Measurements from ENCODE around the gene SLC24A2. TPM values are rescaled to one million over a fixed set of nuclear protein-coding genes. Genes with fewer than 3 reads are reported as not detected.
A peak's percentile ranks its signal among the peaks of the same experiment; 100 is the strongest.

The SLC24A2 gene
- total and polyA plus RNA-seq, 2 of the 8 experiments (the other 6 are each of a cell fraction or from before 2014, with no cell fraction given), result 2.8 to 6.5 TPM

GRCh38 chr9:19782005-19782404 lies 6.8 kb downstream of the SLC24A2 start:
- 82% methylated on average over 3 of the region's 3 CpGs; no CpG with 5 or more reads in 1 of the 2 experiments for WGBS, 2 experiments (ENCODE audit: extremely low coverage in 1 of 2, insufficient coverage in 1 of 2, insufficient read length in 1 of 2, insufficient replicate concordance in 2 of 2, low coverage in 1 of 2, low lambda C conversion rate in 2 of 2, missing lambda C conversion rate in 1 of 2)
- H3K9me3 ChIP-seq (ENCODE audit: insufficient read depth in 2 of 2, low read depth in 1 of 2, low read length in 1 of 2), result no peaks in the 10 kb centered on the region
- H3K4me1 ChIP-seq (replicated peaks in 1 of 4; ENCODE audit: control insufficient read depth in 3 of 4, insufficient read depth in 4 of 4, low read length in 3 of 4), result peaks cover 0 to 3% (median 0%) of the 10 kb centered on the region in 4 experiments; a peak in 3 of 7 replicates
- H4K20me1 ChIP-seq (replicated peaks in 1 of 2; ENCODE audit: control insufficient read depth in 1 of 2, insufficient read depth in 2 of 2, low read length in 2 of 2), result no peaks in the 10 kb centered on the region
- H4K5ac ChIP-seq (ENCODE audit: insufficient read length, low read depth, low read length), result no peak overlapping the region
- no peak overlapping the region for H2AFZ ChIP-seq (ENCODE audit: low read length)
- no peak overlapping the region for H2AK5ac ChIP-seq (ENCODE audit: low read depth, low read length)
- no peak overlapping the region for H4K91ac ChIP-seq (replicated peaks; ENCODE audit: insufficient read length, low read length)
- H3K23me2 ChIP-seq (ENCODE audit: low read depth, low read length), result no peaks in the 10 kb centered on the region
- H2BK120ac ChIP-seq (replicated peaks; ENCODE audit: low read depth, low read length), result no peak overlapping the region
- H3K9ac ChIP-seq (replicated peaks in 1 of 4; ENCODE audit: extremely low read depth in 1 of 4, low read depth in 3 of 4, low read length in 3 of 4), result no peak overlapping the region
- no peak overlapping the region for H3K4ac ChIP-seq (replicated peaks; ENCODE audit: insufficient read length, low read depth, low read length)
- TF ChIP-seq SIN3A (conservative IDR thresholded peaks at IDR 0.05 in 1 of 2, IDR thresholded peaks at IDR 0.05 in 1 of 2; ENCODE audit: low read depth in 1 of 2, low read length in 2 of 2), result peak; percentile 47 to 60; a peak in 1 of 4 replicates
- TF ChIP-seq CHD2 (IDR thresholded peaks at IDR 0.05; ENCODE audit: low read length), result no peak
- H3K27ac ChIP-seq (ENCODE audit: low read depth, low read length), result no peak overlapping the region
- H3K4me3 ChIP-seq (ENCODE audit: extremely low read depth in 1 of 4, insufficient read depth in 2 of 4, low read depth in 3 of 4, low read length in 4 of 4), result no peak overlapping the region
- ChIA-PET POLR2A (ENCODE audit: partially characterized antibody) (interaction anchor here (1.7 kb wide), 1 partner anchor 10 kb away, joined by 3 read pairs; no protein-coding TSS in a partner anchor), CTCF (ENCODE audit: partially characterized antibody) (no interaction called here)
- H3K4me2 ChIP-seq (ENCODE audit: insufficient read depth in 1 of 2, low read depth in 2 of 2, low read length in 2 of 2), result no peak overlapping the region
- H3K27me3 ChIP-seq (replicated peaks in 1 of 4; ENCODE audit: control insufficient read depth in 3 of 4, extremely low read depth in 1 of 4, insufficient read depth in 3 of 4, low read length in 3 of 4), result no peaks in the 10 kb centered on the region; a peak in 1 of 7 replicates
- H3K14ac ChIP-seq (ENCODE audit: insufficient read length), result no peak overlapping the region
- H3K56ac ChIP-seq (replicated peaks; ENCODE audit: insufficient read length, low read depth, low read length), result no peak overlapping the region
- H3K18ac ChIP-seq (ENCODE audit: extremely low read depth, low read length), result no peak overlapping the region
- no peak overlapping the region for H2BK20ac ChIP-seq (ENCODE audit: low read length)
- no peaks in the 10 kb centered on the region for H3K79me1 ChIP-seq (ENCODE audit: low read depth, low read length)
- FAIRE-seq (peak; percentile 60), DNase-seq (ENCODE audit: low read depth in 1 of 2, low spot score in 2 of 2) (no peak)
- 0 out of 4 replicates have a peak, but pooled peaks cover 0 to 2% of the 10 kb centered on the region in 2 experiments for H3K79me2 ChIP-seq (ENCODE audit: control insufficient read depth in 1 of 2, insufficient read depth in 2 of 2, low read length in 2 of 2)
- H2BK5ac ChIP-seq (ENCODE audit: low read depth, low read length), result no peak overlapping the region
- H3K36me3 ChIP-seq (ENCODE audit: control insufficient read depth in 2 of 4, insufficient read depth in 4 of 4, low read length in 3 of 4), result no peaks in the 10 kb centered on the region; a peak in 3 of 8 replicates
- no peak overlapping the region for H3K23ac ChIP-seq (ENCODE audit: insufficient read length)
- no peak overlapping the region for H4K8ac ChIP-seq (ENCODE audit: extremely low read depth, insufficient read depth, low read length)
- H2BK15ac ChIP-seq (ENCODE audit: low read length), result no peak overlapping the region
- H2BK12ac ChIP-seq (ENCODE audit: low read depth, low read length), result no peak overlapping the region
